ENCODE results near the gene EDAR.

EDAR gene

DNA sequence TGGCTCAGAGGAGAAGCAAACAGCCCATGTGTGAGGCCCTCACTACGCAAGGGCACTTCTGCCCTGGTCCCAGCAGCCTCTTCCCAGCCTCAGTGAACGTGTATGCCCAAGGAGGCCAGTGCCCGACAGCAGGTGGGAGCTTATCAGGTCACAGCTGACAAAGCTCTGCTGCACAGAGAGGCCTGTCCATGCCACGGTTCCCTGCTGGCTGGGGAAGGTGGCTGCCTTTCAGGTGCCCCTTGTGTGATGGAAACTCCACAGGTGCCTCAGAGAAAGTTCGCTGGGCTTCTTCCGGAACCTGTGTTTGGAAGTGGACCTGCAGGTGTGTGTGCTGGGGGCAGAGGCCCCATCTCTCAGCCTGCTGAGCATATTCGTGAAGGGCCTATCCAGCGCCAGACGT lies 47.3 kb downstream of the EDAR start:
- no peaks in the 10 kb centered on the region for H3K27me3 ChIP-seq (ENCODE audit: control insufficient read depth, insufficient read depth, low read length)
- no peaks in the 10 kb centered on the region for H3K9me3 ChIP-seq (ENCODE audit: control insufficient read depth, insufficient read depth, low read length)
- no peak for DNase-seq (ENCODE audit: low read depth, low spot score)
- no peaks in the 10 kb centered on the region for H3K36me3 ChIP-seq (ENCODE audit: control insufficient read depth, insufficient read depth, low read length)
- no peaks in the 10 kb centered on the region; the same call in 1 of the 2 replicates for H3K4me1 ChIP-seq (ENCODE audit: control insufficient read depth, insufficient read depth, low read length)
- WGBS (ENCODE audit: insufficient coverage, insufficient read length), result no CpG with 5 or more reads among the region's 9 CpGs
- no peak overlapping the region for H3K4me3 ChIP-seq (ENCODE audit: low read length)
- no peak overlapping the region for H3K27ac ChIP-seq (ENCODE audit: low read length)

DNA sequence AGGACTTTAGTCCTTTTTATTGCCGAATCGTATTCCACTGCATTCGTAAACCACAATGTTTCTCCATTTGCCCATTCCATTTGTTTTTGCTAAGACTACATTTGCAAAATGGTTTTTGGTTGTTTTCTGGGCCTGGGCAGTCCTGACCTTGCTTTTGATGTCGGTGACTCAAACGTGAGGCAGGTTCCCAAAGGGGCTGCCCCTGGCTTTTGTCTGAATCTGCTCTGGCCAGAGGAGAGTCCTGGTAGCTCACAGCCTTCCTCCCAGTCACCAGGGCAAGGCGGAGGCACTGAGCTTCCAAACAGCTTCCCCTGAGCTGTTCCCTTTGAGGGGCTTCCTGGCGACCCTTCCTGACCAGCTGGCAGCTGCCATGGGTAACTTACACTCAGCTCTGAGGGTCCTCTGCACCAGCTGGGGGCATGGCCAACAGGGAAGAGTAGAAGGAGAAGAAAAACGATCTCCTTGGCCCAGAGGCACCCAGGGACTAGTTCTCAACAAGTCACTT lies 47.8 kb downstream of the EDAR start:
- H3K27me3 ChIP-seq (ENCODE audit: control insufficient read depth, insufficient read depth, low read length), result no peaks in the 10 kb centered on the region

DNA sequence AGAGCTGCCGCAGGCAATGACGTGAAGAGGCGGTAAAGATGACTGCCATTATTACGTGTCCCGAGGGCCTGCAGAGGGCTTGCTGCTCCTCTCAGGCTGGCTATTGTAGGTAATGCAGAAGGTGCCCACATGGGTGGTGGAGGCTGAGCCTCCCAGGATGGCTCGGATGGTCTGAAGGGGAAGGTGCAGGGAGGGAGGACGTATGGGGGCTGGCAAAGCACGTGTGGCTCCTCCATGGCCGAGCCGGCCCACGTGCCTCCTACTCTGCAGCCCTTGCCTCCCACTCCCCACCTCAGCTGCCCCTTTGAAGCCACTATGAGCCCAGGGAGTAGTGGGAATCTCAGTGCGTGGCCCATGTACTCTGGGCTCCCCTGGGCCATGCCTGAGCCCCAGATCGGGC lies 48.9 kb downstream of the EDAR start:
- Histone ChIP-seq H3K36me3 (ENCODE audit: control insufficient read depth, insufficient read depth, low read length) (no peaks in the 10 kb centered on the region), H3K4me1 (ENCODE audit: control insufficient read depth, insufficient read depth, low read length) (no peaks in the 10 kb centered on the region; the same call in 1 of the 2 replicates), H3K27ac (ENCODE audit: low read length) (no peak overlapping the region), H3K27me3 (ENCODE audit: control insufficient read depth, insufficient read depth, low read length) (no peaks in the 10 kb centered on the region), H3K9me3 (ENCODE audit: control insufficient read depth, insufficient read depth, low read length) (no peaks in the 10 kb centered on the region), H3K4me3 (ENCODE audit: low read length) (no peak overlapping the region)
- DNase-seq (ENCODE audit: low read depth, low spot score), result no peak
- WGBS (ENCODE audit: insufficient coverage, insufficient read length), result no CpG with 5 or more reads among the region's 13 CpGs

More for the DNA sequence above, 47.8 kb downstream of the EDAR start:
- no peak overlapping the region for H3K4me3 ChIP-seq (ENCODE audit: low read length)
- no peaks in the 10 kb centered on the region for H3K9me3 ChIP-seq (ENCODE audit: control insufficient read depth, insufficient read depth, low read length)
- H3K27ac ChIP-seq (ENCODE audit: low read length), result no peak overlapping the region
- WGBS (ENCODE audit: insufficient coverage, insufficient read length), result no CpG with 5 or more reads among the region's 8 CpGs
- H3K36me3 ChIP-seq (ENCODE audit: control insufficient read depth, insufficient read depth, low read length), result no peaks in the 10 kb centered on the region
- DNase-seq (ENCODE audit: low read depth, low spot score), result no peak
- H3K4me1 ChIP-seq (ENCODE audit: control insufficient read depth, insufficient read depth, low read length), result no peaks in the 10 kb centered on the region; the same call in 1 of the 2 replicates

DNA sequence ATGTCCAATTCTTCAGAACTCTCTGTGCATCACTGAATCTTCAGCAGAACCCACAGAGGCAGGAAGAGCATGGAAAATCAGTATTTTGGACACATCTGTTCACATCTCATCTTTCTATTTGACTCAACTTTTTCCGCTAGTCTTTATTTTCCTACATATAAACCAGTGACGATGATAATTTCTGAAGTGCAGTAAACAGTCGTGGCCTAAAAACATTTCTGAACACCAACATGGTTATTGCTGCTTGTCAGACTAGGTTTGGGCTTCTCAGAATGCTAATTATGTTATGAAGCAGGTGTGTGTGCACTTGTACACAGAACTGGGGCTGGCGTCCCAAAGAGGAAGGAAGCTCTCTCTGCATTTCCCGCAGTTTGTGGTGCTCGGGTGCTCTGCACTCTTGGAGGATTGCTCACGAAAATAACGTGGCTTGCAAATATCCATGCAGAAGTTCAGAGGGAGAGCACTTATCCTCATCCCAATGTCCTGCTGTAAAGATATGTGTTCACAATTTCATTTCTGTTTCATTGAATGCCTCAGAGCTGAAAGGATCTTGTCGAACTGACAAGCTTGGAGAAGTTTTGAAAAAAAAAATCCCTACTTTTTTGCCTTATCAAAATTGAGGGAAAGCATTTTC lies 50.8 kb downstream of the EDAR start:
- Histone ChIP-seq H3K36me3 (ENCODE audit: control insufficient read depth, insufficient read depth, low read length) (no peaks in the 10 kb centered on the region), H3K27ac (ENCODE audit: low read length) (no peak overlapping the region), H3K4me1 (ENCODE audit: control insufficient read depth, insufficient read depth, low read length) (0 out of 2 replicates have a peak, but pooled peaks cover 1% of the 10 kb centered on the region), H3K9me3 (ENCODE audit: control insufficient read depth, insufficient read depth, low read length) (no peaks in the 10 kb centered on the region), H3K27me3 (ENCODE audit: control insufficient read depth, insufficient read depth, low read length) (no peaks in the 10 kb centered on the region), H3K4me3 (ENCODE audit: low read length) (no peak overlapping the region)
- no peak for DNase-seq (ENCODE audit: low read depth, low spot score)
- no CpG with 5 or more reads among the region's 9 CpGs for WGBS (ENCODE audit: insufficient coverage, insufficient read length)

DNA sequence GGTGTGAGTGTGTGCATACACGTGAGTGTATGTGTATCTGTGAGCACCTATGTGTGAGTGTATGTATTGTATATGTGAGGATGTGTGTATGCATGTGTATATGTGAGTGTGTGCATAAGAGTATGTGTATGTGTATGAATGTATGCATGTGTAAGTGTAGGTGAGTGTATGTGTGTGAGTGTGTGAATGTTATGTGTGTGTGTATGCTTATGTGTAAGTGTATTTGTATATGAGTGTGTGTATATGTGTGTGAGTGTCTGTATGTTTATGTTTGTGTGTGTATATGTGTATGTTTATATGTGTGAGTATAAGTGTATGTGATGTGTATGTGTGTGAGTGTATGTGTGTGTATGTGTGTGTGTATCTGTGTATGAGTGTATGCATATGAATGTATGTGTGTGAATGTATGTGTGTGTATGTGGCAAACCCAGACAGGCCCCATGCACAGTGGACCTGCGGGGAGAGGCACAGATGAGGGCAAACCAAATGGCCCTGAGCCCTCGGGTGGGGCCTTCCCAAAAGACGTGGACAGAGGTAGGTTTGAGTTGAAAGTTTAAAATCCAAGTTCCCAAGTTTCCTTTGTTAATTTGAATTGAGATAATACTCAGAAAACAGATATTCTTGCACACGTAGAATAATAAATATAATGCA lies 51.5 kb downstream of the EDAR start:
- H3K27ac ChIP-seq (ENCODE audit: low read length), result no peak overlapping the region
- H3K9me3 ChIP-seq (ENCODE audit: control insufficient read depth, insufficient read depth, low read length), result no peaks in the 10 kb centered on the region
- no CpG with 5 or more reads among the region's 5 CpGs for WGBS (ENCODE audit: insufficient coverage, insufficient read length)
- H3K27me3 ChIP-seq (ENCODE audit: control insufficient read depth, insufficient read depth, low read length), result no peaks in the 10 kb centered on the region
- DNase-seq (ENCODE audit: low read depth, low spot score), result no peak
- H3K4me1 ChIP-seq (ENCODE audit: control insufficient read depth, insufficient read depth, low read length), result 0 out of 2 replicates have a peak, but pooled peaks cover 1% of the 10 kb centered on the region
- no peaks in the 10 kb centered on the region for H3K36me3 ChIP-seq (ENCODE audit: control insufficient read depth, insufficient read depth, low read length)
- no peak overlapping the region for H3K4me3 ChIP-seq (ENCODE audit: low read length)

DNA sequence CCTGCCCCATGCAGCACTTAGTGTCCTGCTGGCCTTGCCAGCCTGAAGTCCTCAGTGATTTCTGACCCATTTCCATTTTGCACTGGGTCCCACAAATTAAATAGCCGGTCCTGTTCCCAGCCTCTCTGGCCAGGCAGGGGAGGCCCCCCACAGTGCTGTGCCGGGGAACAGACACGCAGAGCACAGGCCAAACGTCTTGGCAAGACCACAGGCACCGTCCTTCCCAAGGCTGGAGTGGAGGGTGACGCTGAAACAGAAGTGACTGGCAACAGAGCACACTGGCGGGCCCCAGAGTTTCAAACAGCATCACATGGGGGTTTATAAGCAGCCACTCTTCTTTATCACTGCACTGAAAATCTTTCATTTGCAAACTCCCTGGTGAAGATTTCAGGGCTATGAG lies 52.2 kb downstream of the EDAR start:
- Histone ChIP-seq H3K36me3 (ENCODE audit: control insufficient read depth, insufficient read depth, low read length) (no peaks in the 10 kb centered on the region), H3K4me1 (ENCODE audit: control insufficient read depth, insufficient read depth, low read length) (0 out of 2 replicates have a peak, but pooled peaks cover 1% of the 10 kb centered on the region), H3K27me3 (ENCODE audit: control insufficient read depth, insufficient read depth, low read length) (no peaks in the 10 kb centered on the region), H3K4me3 (ENCODE audit: low read length) (no peak overlapping the region), H3K27ac (ENCODE audit: low read length) (no peak overlapping the region), H3K9me3 (ENCODE audit: control insufficient read depth, insufficient read depth, low read length) (no peaks in the 10 kb centered on the region)
- WGBS (ENCODE audit: insufficient coverage, insufficient read length), result no CpG with 5 or more reads among the region's 7 CpGs
- no peak for DNase-seq (ENCODE audit: low read depth, low spot score)

DNA sequence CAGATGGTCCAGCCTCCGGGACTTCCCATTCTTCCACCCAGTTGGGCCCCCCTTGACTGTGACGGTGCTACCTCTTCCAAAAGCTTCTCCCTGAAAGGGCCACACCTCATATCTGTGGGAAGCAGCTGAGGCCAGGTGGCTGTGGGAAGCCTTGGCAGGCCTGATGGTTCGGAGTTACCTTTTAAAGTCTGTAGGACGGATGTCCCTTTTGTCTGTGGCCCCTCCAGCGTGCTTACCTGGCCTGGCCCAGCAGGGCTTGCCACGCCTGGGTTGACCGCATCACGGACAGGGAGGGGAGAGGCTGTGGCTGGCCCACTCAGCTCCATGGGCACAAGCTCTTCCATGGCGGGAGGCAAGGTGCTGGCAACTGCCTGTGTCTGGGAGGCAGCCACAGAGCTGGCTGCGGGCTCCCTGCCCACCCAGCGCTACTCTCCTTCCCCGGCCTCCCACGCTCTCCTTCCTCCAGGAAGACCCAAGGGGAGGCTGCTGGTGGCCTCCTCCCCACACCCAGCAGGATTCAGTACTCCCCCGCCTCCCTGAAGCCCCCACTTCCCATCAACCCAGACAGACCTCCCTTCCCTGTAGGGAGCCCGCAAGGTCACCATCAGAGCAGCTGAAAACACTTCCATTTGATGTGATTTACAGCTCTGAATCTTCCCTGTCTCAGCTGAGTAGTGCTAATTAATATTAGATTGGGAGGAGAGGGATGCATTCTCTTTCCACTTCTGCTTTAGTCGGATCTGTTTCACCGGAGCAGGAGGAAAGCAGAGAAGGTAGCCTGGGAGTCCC lies 52.8 kb downstream of the EDAR start:
- Histone ChIP-seq H3K27ac (ENCODE audit: low read length) (no peak overlapping the region), H3K4me3 (ENCODE audit: low read length) (no peak overlapping the region), H3K4me1 (ENCODE audit: control insufficient read depth, insufficient read depth, low read length) (0 out of 2 replicates have a peak, but pooled peaks cover 1% of the 10 kb centered on the region), H3K9me3 (ENCODE audit: control insufficient read depth, insufficient read depth, low read length) (no peaks in the 10 kb centered on the region), H3K27me3 (ENCODE audit: control insufficient read depth, insufficient read depth, low read length) (no peaks in the 10 kb centered on the region), H3K36me3 (ENCODE audit: control insufficient read depth, insufficient read depth, low read length) (no peaks in the 10 kb centered on the region)
- no peak for DNase-seq (ENCODE audit: low read depth, low spot score)
- WGBS (ENCODE audit: insufficient coverage, insufficient read length), result no CpG with 5 or more reads among the region's 17 CpGs

DNA sequence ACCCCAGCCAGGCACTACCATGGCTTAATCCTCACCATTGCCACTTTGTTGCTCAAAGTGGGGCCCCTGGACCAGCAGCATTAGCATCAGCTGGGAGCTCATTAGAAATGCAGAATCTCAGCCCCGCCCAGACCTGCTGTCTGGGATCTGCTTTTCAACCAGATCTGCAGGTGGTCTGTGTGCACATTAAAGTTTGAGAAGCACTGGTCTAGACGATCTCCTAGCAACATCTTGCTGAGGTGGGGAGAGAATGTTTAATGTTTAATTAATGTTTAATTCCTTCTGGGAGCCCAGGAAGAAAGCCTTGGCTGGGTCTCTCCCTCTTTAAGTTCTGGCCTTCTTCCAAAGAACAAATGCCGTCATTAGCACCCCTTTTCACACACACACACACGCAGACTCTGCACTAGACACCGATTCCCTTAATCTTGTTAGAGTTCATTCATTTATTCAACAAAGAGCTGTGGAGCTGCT lies 53.7 kb downstream of the EDAR start:
- H3K27ac ChIP-seq (ENCODE audit: low read length), result no peak overlapping the region
- no peaks in the 10 kb centered on the region for H3K9me3 ChIP-seq (ENCODE audit: control insufficient read depth, insufficient read depth, low read length)
- H3K36me3 ChIP-seq (ENCODE audit: control insufficient read depth, insufficient read depth, low read length), result no peaks in the 10 kb centered on the region
- no CpG with 5 or more reads among the region's 5 CpGs for WGBS (ENCODE audit: insufficient coverage, insufficient read length)
- no peak for DNase-seq (ENCODE audit: low read depth, low spot score)
- no peaks in the 10 kb centered on the region for H3K27me3 ChIP-seq (ENCODE audit: control insufficient read depth, insufficient read depth, low read length)
- 0 out of 2 replicates have a peak, but pooled peaks cover 1% of the 10 kb centered on the region for H3K4me1 ChIP-seq (ENCODE audit: control insufficient read depth, insufficient read depth, low read length)
- H3K4me3 ChIP-seq (ENCODE audit: low read length), result no peak overlapping the region

DNA sequence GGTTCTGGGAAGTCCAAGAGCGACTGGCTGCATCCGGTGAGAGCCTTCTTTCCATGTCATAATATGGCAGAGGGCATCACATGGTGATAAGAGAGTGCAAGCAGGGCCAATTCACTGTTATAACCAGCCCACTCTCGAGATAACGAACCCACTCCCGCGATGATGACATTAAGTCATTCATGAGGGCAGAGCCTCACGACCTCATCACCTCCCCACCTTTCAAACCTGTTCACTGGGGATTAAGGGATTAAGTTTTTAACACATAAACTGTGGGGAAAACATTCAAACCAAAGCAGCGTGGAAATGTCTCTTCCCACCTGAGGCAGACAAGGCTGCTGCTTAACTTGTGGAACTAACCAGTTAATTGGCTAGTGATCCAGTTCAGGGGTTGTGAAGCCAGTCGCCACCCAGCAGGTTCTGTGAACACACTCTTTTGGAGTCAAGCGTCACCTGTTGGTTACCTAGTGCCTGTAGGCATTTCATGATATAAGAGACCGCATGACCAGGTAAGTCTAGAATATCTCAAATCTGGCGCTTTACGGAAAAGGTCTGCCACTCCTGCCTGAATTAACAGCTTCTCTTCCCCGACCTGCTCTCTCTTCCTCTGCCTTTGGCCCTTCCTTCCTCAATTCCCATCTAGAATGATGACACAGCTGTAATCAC lies 54.3 kb downstream of the EDAR start:
- Histone ChIP-seq H3K27ac (ENCODE audit: low read length) (no peak overlapping the region), H3K9me3 (ENCODE audit: control insufficient read depth, insufficient read depth, low read length) (no peaks in the 10 kb centered on the region), H3K4me1 (ENCODE audit: control insufficient read depth, insufficient read depth, low read length) (0 out of 2 replicates have a peak, but pooled peaks cover 1% of the 10 kb centered on the region), H3K4me3 (ENCODE audit: low read length) (no peak overlapping the region), H3K27me3 (ENCODE audit: control insufficient read depth, insufficient read depth, low read length) (no peaks in the 10 kb centered on the region), H3K36me3 (ENCODE audit: control insufficient read depth, insufficient read depth, low read length) (no peaks in the 10 kb centered on the region)
- DNase-seq (ENCODE audit: low read depth, low spot score), result no peak
- no CpG with 5 or more reads among the region's 14 CpGs for WGBS (ENCODE audit: insufficient coverage, insufficient read length)

DNA sequence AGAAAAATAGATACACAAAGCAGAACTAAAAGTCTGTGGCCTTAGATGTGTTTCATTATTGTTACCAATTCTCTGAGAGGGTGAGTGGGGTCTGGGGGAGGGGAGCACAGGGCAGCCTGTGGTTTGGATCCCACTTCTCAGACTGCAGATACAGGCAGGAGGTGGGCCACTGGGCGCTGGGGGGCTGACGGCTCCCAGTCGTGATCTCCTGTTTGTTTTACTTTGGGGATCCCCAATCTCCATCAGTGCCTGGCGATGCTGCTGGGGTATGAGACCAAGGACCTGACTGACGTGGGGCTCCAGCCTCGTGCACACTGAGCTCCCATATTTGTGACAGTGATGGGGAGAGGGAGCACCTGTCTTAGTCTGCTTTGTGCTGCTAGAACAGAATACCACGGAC lies 54.9 kb downstream of the EDAR start:
- no peaks in the 10 kb centered on the region for H3K9me3 ChIP-seq (ENCODE audit: control insufficient read depth, insufficient read depth, low read length)
- H3K27ac ChIP-seq (ENCODE audit: low read length), result no peak overlapping the region
- H3K27me3 ChIP-seq (ENCODE audit: control insufficient read depth, insufficient read depth, low read length), result no peaks in the 10 kb centered on the region
- WGBS (ENCODE audit: insufficient coverage, insufficient read length), result no CpG with 5 or more reads among the region's 7 CpGs
- no peak for DNase-seq (ENCODE audit: low read depth, low spot score)
- no peaks in the 10 kb centered on the region for H3K36me3 ChIP-seq (ENCODE audit: control insufficient read depth, insufficient read depth, low read length)
- 0 out of 2 replicates have a peak, but pooled peaks cover 1% of the 10 kb centered on the region for H3K4me1 ChIP-seq (ENCODE audit: control insufficient read depth, insufficient read depth, low read length)
- no peak overlapping the region for H3K4me3 ChIP-seq (ENCODE audit: low read length)
